ENCODE data around the gene TBCD.

DNA sequence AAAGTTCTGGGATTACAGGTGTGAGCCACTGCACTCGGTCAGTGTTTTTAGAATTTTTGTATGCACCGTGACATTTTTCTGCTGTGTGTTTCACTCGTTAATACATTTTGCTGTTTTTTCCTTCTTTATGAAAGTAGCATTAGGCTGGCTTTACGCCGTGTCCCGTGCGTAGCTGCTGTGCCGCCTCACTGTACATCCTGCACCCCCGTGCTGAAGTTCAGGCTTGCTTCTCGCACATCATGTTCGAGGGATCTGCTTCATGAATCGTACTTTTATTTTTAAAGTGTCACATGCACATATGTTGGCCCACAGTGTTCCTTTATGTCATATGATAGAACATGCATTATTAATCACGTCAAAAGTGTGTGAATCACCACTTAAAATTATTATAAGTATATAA, 172.3 kb downstream of the TBCD start:
- TF ChIP-seq, protein P1, sequence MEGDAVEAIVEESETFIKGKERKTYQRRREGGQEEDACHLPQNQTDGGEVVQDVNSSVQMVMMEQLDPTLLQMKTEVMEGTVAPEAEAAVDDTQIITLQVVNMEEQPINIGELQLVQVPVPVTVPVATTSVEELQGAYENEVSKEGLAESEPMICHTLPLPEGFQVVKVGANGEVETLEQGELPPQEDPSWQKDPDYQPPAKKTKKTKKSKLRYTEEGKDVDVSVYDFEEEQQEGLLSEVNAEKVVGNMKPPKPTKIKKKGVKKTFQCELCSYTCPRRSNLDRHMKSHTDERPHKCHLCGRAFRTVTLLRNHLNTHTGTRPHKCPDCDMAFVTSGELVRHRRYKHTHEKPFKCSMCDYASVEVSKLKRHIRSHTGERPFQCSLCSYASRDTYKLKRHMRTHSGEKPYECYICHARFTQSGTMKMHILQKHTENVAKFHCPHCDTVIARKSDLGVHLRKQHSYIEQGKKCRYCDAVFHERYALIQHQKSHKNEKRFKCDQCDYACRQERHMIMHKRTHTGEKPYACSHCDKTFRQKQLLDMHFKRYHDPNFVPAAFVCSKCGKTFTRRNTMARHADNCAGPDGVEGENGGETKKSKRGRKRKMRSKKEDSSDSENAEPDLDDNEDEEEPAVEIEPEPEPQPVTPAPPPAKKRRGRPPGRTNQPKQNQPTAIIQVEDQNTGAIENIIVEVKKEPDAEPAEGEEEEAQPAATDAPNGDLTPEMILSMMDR (IDR thresholded peaks at IDR 0.05) = no peak
- no peak for TF ChIP-seq ZFX (IDR thresholded peaks at IDR 0.05; ENCODE audit: borderline replicate concordance)

Data from 22Rv1 (cell line).